ENCODE data around the gene CACNA2D4. TPM values are rescaled to one million over a fixed set of nuclear protein-coding genes. Genes with fewer than 3 reads are reported as not detected.
"Not testable (repeated sequence)": the region's sequence is repeated elsewhere in the genome, so short reads cannot be mapped to it uniquely, and the experiment has no call there.

CACNA2D4 gene
- total and polyA plus RNA-seq, 2 donors (not counting 3 experiments of a cell fraction or from before 2014, with no cell fraction given): 0.58 to 0.73 TPM

DNA sequence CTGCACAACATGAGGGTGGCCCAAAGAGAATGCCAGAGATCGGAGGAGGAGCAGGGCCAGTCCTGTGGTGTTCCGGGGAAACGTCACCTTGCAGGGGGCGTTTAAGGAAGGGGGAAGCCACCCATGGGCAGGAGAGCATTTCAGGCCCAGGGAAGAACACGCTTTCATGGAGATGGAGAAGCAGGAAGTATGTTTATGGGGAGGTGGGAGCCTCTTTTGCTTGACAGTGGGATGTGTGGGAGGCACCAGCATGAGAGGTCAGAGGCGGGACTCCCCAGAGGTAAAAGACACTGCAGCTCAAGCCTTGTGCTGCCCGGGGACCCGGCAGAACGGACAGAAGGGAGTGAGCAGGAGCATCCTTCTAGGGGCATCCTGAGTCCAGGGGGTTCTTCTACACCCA, 99.4 kb downstream of the CACNA2D4 start:
- dilution Hi-C loops (cut with MboI; ENCODE audit: extremely low pct_ligation_motif_present, low sequenced_read_pairs): no loop called here
- Histone ChIP-seq H3K9me3 (replicated peaks; ENCODE audit: control insufficient read depth, insufficient read depth, low read length) (no peaks in the 10 kb centered on the region), H3K4me3 (replicated peaks in 1 of 3; ENCODE audit: insufficient read depth in 1 of 3, low read depth in 1 of 3, low read length in 3 of 3) (no peak overlapping the region), H3K9me1 (replicated peaks; ENCODE audit: control insufficient read depth, extremely low read depth, insufficient read depth, low read length) (no peaks in the 10 kb centered on the region), H3K27ac (ENCODE audit: insufficient read depth, low read depth, low read length) (no peak overlapping the region), H3K36me3 (ENCODE audit: control insufficient read depth in 2 of 2, extremely low read depth in 1 of 2, insufficient read depth in 2 of 2, low read length in 2 of 2) (no peaks in the 10 kb centered on the region), H2AFZ (ENCODE audit: low read depth, low read length) (no peak overlapping the region), H4K20me1 (replicated peaks; ENCODE audit: control insufficient read depth, extremely low read depth, insufficient read depth, low read length) (no peaks in the 10 kb centered on the region), H3K79me2 (ENCODE audit: control insufficient read depth, insufficient read depth, low read length) (no peaks in the 10 kb centered on the region), H3K4me1 (ENCODE audit: control insufficient read depth, extremely low read depth, insufficient read depth, low read length) (no peaks in the 10 kb centered on the region), H3K4me2 (ENCODE audit: insufficient read depth, low read length) (no peak overlapping the region), H3K27me3 (ENCODE audit: control insufficient read depth in 2 of 2, insufficient read depth in 2 of 2, low read length in 2 of 2) (peaks cover 30 to 31% of the 10 kb centered on the region in 2 experiments), H3K9ac (replicated peaks; ENCODE audit: extremely low read depth, insufficient read depth, low read length) (no peak overlapping the region)
- TF ChIP-seq, protein P1, sequence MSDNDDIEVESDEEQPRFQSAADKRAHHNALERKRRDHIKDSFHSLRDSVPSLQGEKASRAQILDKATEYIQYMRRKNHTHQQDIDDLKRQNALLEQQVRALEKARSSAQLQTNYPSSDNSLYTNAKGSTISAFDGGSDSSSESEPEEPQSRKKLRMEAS (IDR thresholded peaks at IDR 0.05; ENCODE audit: insufficient read depth, insufficient read length): no peak
- TF ChIP-seq EZH2 (IDR thresholded peaks at IDR 0.05; ENCODE audit: borderline replicate concordance, low read depth, low read length, severe bottlenecking): no peak
- no peak for TF ChIP-seq POLR2AphosphoS5 (IDR thresholded peaks at IDR 0.05; ENCODE audit: insufficient read depth, low read depth, low read length)
- no peak for TF ChIP-seq JUN (IDR thresholded peaks at IDR 0.05; ENCODE audit: borderline replicate concordance, insufficient read depth, insufficient read length, low read depth)
- TF ChIP-seq, protein P2, sequence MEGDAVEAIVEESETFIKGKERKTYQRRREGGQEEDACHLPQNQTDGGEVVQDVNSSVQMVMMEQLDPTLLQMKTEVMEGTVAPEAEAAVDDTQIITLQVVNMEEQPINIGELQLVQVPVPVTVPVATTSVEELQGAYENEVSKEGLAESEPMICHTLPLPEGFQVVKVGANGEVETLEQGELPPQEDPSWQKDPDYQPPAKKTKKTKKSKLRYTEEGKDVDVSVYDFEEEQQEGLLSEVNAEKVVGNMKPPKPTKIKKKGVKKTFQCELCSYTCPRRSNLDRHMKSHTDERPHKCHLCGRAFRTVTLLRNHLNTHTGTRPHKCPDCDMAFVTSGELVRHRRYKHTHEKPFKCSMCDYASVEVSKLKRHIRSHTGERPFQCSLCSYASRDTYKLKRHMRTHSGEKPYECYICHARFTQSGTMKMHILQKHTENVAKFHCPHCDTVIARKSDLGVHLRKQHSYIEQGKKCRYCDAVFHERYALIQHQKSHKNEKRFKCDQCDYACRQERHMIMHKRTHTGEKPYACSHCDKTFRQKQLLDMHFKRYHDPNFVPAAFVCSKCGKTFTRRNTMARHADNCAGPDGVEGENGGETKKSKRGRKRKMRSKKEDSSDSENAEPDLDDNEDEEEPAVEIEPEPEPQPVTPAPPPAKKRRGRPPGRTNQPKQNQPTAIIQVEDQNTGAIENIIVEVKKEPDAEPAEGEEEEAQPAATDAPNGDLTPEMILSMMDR (IDR thresholded peaks at IDR 0.05; ENCODE audit: extremely low read depth in 1 of 2, insufficient read depth in 1 of 2, low read depth in 1 of 2, low read length in 2 of 2): no peak
- no peak for TF ChIP-seq MYC (IDR thresholded peaks at IDR 0.05; ENCODE audit: low read depth, low read length)
- TF ChIP-seq GATA2 (IDR thresholded peaks at IDR 0.05; ENCODE audit: insufficient read depth, insufficient read length, low read depth, low read length): no peak
- no peak for TF ChIP-seq POLR2A (IDR thresholded peaks at IDR 0.05; ENCODE audit: low read depth, low read length)
- TF ChIP-seq FOS (IDR thresholded peaks at IDR 0.05; ENCODE audit: borderline replicate concordance, insufficient read depth, low read length): no peak
- intact Hi-C loops (cut with micrococcal nuclease): no loop called here
- DNase-seq (ENCODE audit: low read depth, low spot score) (no peak), FAIRE-seq (no peak)
- ChIA-PET CTCF (no interaction called here), POLR2A (no interaction called here)
- BruUV-seq (replicated peaks): no TSS peak

DNA sequence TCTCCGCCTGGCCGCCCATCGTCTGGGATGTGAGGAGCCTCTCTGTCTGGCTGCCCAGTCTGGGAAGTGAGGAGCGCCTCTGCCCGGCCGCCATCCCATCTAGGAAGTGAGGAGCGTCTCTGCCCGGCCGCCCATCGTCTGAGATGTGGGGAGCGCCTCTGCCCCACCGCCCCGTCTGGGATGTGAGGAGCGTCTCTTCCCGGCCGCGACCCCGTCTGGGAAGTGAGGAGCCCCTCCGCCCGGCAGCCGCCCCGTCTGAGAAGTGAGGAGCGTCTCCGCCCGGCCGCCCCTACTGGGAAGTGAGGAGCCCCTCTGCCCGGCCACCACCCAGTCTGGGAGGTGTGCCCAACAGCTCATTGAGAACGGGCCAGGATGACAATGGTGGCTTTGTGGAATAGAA, 100.5 kb downstream of the CACNA2D4 start:
- POLR2A ChIA-PET; FAIRE-seq; DNase-seq (ENCODE audit: low read depth, low spot score); H3K9ac ChIP-seq (replicated peaks; ENCODE audit: extremely low read depth, insufficient read depth, low read length); H3K4me2 ChIP-seq (ENCODE audit: insufficient read depth, low read length); CTCF ChIA-PET; H3K36me3 ChIP-seq (ENCODE audit: control insufficient read depth in 2 of 2, extremely low read depth in 1 of 2, insufficient read depth in 2 of 2, low read length in 2 of 2); H3K27ac ChIP-seq (ENCODE audit: insufficient read depth, low read depth, low read length); intact Hi-C loops (cut with micrococcal nuclease); BruUV-seq (replicated peaks); H4K20me1 ChIP-seq (replicated peaks; ENCODE audit: control insufficient read depth, extremely low read depth, insufficient read depth, low read length); dilution Hi-C loops (cut with MboI; ENCODE audit: extremely low pct_ligation_motif_present, low sequenced_read_pairs); H3K9me1 ChIP-seq (replicated peaks; ENCODE audit: control insufficient read depth, extremely low read depth, insufficient read depth, low read length); H3K9me3 ChIP-seq (replicated peaks; ENCODE audit: control insufficient read depth, insufficient read depth, low read length); H3K4me1 ChIP-seq (ENCODE audit: control insufficient read depth, extremely low read depth, insufficient read depth, low read length); H3K4me3 ChIP-seq (replicated peaks in 1 of 3; ENCODE audit: insufficient read depth in 1 of 3, low read depth in 1 of 3, low read length in 3 of 3); H2AFZ ChIP-seq (ENCODE audit: low read depth, low read length); H3K79me2 ChIP-seq (ENCODE audit: control insufficient read depth, insufficient read depth, low read length): not testable (repeated sequence)
- H3K27me3 ChIP-seq (ENCODE audit: control insufficient read depth in 2 of 2, insufficient read depth in 2 of 2, low read length in 2 of 2): peaks cover 29 to 30% of the 10 kb centered on the region in 2 experiments

Data from endothelial cell of umbilical vein (primary cell).